Activated CD4-positive, alpha-beta T cell treated with anti-CD3 and anti-CD28 coated beads for 1 hour (primary cell): ENCODE results near the gene RB1.

Source experiments
- DNase-seq: peaks from one replicate; pipeline ENCODE4 v3.0.0-alpha.2; 2020

The RB1 gene

GRCh38 chr13:48502601-48503319, 199.2 kb downstream of the RB1 start:
- DNase-seq = no peak

GRCh38 chr13:48504606-48505005, 201.1 kb downstream of the RB1 start:
- no peak for DNase-seq

GRCh38 chr13:48505012-48505411, 201.5 kb downstream of the RB1 start:
- no peak for DNase-seq

- DNase-seq = peak; percentile 24
These were observed 202.1 kb downstream of the RB1 start for GRCh38 chr13:48505597-48506091.

- no peak for DNase-seq
These were observed 202.6 kb downstream of the RB1 start for GRCh38 chr13:48506092-48506701.

GRCh38 chr13:48507021-48507420, 203.5 kb downstream of the RB1 start:
- DNase-seq = no peak

GRCh38 chr13:48508011-48508410, 204.5 kb downstream of the RB1 start:
- no peak for DNase-seq

GRCh38 chr13:48510698-48511097, 207.1 kb downstream of the RB1 start:
- no peak for DNase-seq

- no peak for DNase-seq
These were observed 208.2 kb downstream of the RB1 start for GRCh38 chr13:48511621-48512230.

GRCh38 chr13:48514793-48515192, 211.2 kb downstream of the RB1 start:
- no peak for DNase-seq

GRCh38 chr13:48515732-48516131, 212.2 kb downstream of the RB1 start:
- no peak for DNase-seq

- no peak for DNase-seq
These were observed 214.5 kb downstream of the RB1 start for GRCh38 chr13:48518083-48518482.

- DNase-seq = no peak
These were observed 222.7 kb downstream of the RB1 start for GRCh38 chr13:48526286-48526685.

- no peak for DNase-seq
These were observed 224.4 kb downstream of the RB1 start for GRCh38 chr13:48527955-48528354.

- no peak for DNase-seq
These were observed 225.2 kb downstream of the RB1 start for GRCh38 chr13:48528720-48529119.

GRCh38 chr13:48530833-48531232, 227.3 kb downstream of the RB1 start:
- no peak for DNase-seq
